Epithelial cell of prostate (primary cell): ENCODE measurements around the gene SCAF1.

Experiments used
- DNase-seq: peaks from one replicate; pipeline ENCODE4 v3.0.0-alpha.2; 2011; ENCODE audit warnings: low read depth, low spot score
- H3K27ac ChIP-seq: fragments of 450-650 bp; 2 replicates; pipeline ENCODE4 v1.5.1; 2017; ENCODE audit warnings: mild to moderate bottlenecking

Gene SCAF1

GRCh38 chr19:49660338-49660961 is 18.4 kb downstream of the SCAF1 start:
- no peak overlapping the region for H3K27ac ChIP-seq

GRCh38 chr19:49662011-49662410 is 20.0 kb downstream of the SCAF1 start:
- no peak overlapping the region for H3K27ac ChIP-seq
- DNase-seq, result no peak

More at GRCh38 chr19:49660338-49660961, 18.4 kb downstream of the SCAF1 start:
- DNase-seq, result no peak

- H3K27ac ChIP-seq, result no peak overlapping the region
- DNase-seq, result no peak
Measured at GRCh38 chr19:49663224-49663623, 21.2 kb downstream of the SCAF1 start.

- peak; percentile 83 for DNase-seq
- peak overlapping the region; percentile 91 for H3K27ac ChIP-seq
Measured at GRCh38 chr19:49664171-49665035, 22.4 kb downstream of the SCAF1 start.

- no peak for DNase-seq
- H3K27ac ChIP-seq, result peak overlapping the region; percentile 91
Measured at GRCh38 chr19:49665036-49665350, 23.0 kb downstream of the SCAF1 start.

- H3K27ac ChIP-seq, result peak within 1 kb of the TSS; percentile 91
- DNase-seq, result peak; percentile 55
Measured at GRCh38 chr19:49665351-49666119, 23.5 kb downstream of the SCAF1 start, which contains the start of the genes BCL2L12 and IRF3. TSS of gene BCL2L12 (plus strand) at chr19:49665933. CDS start at chr19:49666693, 760 bp downstream. TSS of gene IRF3 (minus strand) at chr19:49665857. CDS start at chr19:49664838, 1,019 bp downstream.

- no peak for DNase-seq
- no peak overlapping the region for H3K27ac ChIP-seq
Measured at GRCh38 chr19:49666120-49666444, 24.1 kb downstream of the SCAF1 start.

GRCh38 chr19:49667473-49667872 is 25.5 kb downstream of the SCAF1 start:
- no peak for DNase-seq

GRCh38 chr19:49669516-49669915 is 27.5 kb downstream of the SCAF1 start:
- DNase-seq, result no peak
- H3K27ac ChIP-seq, result no peak overlapping the region

More at GRCh38 chr19:49667473-49667872, 25.5 kb downstream of the SCAF1 start:
- no peak overlapping the region for H3K27ac ChIP-seq

- no peak overlapping the region for H3K27ac ChIP-seq
- no peak for DNase-seq
Measured at GRCh38 chr19:49672131-49672919, 30.3 kb downstream of the SCAF1 start.

- peak overlapping the region; percentile 76 for H3K27ac ChIP-seq
Measured at GRCh38 chr19:49676136-49676783, 34.3 kb downstream of the SCAF1 start.

GRCh38 chr19:49676784-49677230 is 34.8 kb downstream of the SCAF1 start:
- peak; percentile 99 for DNase-seq
- peak overlapping the region; percentile 76 for H3K27ac ChIP-seq

More at GRCh38 chr19:49676136-49676783, 34.3 kb downstream of the SCAF1 start:
- peak; percentile 71 for DNase-seq

GRCh38 chr19:49677231-49677900 is 35.4 kb downstream of the SCAF1 start, which contains the start of gene PRMT1:
TSS of gene PRMT1 (plus strand) at chr19:49677271. CDS start at chr19:49677281, 10 bp downstream.
- peak within 1 kb of the TSS; percentile 76 for H3K27ac ChIP-seq
- DNase-seq, result no peak

GRCh38 chr19:49677901-49678674 is 36.1 kb downstream of the SCAF1 start:
- H3K27ac ChIP-seq, result peak overlapping the region; percentile 76
- DNase-seq, result no peak

GRCh38 chr19:49678985-49679770 is 37.2 kb downstream of the SCAF1 start:
- H3K27ac ChIP-seq, result peak overlapping the region; percentile 76

GRCh38 chr19:49679771-49680413 is 37.9 kb downstream of the SCAF1 start:
- DNase-seq, result no peak
- no peak overlapping the region for H3K27ac ChIP-seq

More at GRCh38 chr19:49678985-49679770, 37.2 kb downstream of the SCAF1 start:
- DNase-seq, result no peak
